GM10248 (cell line): ENCODE measurements around the gene RFC4.
"Not testable (repeated sequence)": the region's sequence is repeated elsewhere in the genome, so short reads cannot be mapped to it uniquely, and the experiment has no call there.

Experiments used
- CTCF ChIA-PET: fragments of 300-600 bp; sonication (Branson Sonifier 250); formaldehyde crosslinking; extraction: SDS; loops from one replicate; lab custom pipeline; 2021; ENCODE audit warnings: antibody characterized with exemption; lab: Yijun Ruan, JAX
- POLR2A ChIA-PET: fragments of 350-650 bp; sonication (Branson Sonifier 250); formaldehyde crosslinking; extraction: SDS; loops from one replicate; lab custom pipeline; 2020; ENCODE audit warnings: antibody characterized with exemption; lab: Yijun Ruan, JAX
- DNase-seq: peaks from one replicate; pipeline ENCODE4 v3.0.0; 2012; ENCODE audit errors: extremely low spot score
- TF ChIP-seq, protein P1 (sequence below): IDR thresholded peaks from 2 replicates; pipeline ENCODE4 v1.5.1; 2012; ENCODE audit warnings: mild to moderate bottlenecking, low read depth; ENCODE audit errors: extremely low read depth, missing control alignments, control extremely low read depth

Gene RFC4

DNA sequence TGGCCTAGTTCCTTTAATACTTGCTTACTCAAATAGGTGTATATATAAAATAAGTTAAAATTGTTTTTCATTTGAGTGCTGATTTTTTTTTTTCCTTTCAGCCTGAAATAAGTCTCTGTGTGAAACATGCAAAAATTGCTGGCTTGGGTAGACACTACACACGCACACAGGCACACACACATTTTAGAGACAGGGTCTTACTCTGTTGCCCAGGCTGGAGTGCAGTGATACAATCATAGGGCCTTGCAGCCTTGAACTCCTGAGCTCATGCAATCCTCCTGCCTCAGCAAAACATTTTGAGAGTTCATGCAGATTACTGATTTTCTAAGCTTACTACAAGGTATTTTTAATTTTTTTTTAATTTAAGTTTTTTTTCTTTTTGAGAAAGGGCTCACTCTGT is 12.7 kb upstream of the RFC4 start:
- CTCF ChIA-PET: interaction anchor here (1.4 to 11.1 kb wide), 2 partner anchors 31 to 205 kb away, joined by 3 to 202 read pairs; partner anchors contain the start of gene AHSG
- no peak for DNase-seq
- POLR2A ChIA-PET: no interaction called here
- TF ChIP-seq, protein P1, sequence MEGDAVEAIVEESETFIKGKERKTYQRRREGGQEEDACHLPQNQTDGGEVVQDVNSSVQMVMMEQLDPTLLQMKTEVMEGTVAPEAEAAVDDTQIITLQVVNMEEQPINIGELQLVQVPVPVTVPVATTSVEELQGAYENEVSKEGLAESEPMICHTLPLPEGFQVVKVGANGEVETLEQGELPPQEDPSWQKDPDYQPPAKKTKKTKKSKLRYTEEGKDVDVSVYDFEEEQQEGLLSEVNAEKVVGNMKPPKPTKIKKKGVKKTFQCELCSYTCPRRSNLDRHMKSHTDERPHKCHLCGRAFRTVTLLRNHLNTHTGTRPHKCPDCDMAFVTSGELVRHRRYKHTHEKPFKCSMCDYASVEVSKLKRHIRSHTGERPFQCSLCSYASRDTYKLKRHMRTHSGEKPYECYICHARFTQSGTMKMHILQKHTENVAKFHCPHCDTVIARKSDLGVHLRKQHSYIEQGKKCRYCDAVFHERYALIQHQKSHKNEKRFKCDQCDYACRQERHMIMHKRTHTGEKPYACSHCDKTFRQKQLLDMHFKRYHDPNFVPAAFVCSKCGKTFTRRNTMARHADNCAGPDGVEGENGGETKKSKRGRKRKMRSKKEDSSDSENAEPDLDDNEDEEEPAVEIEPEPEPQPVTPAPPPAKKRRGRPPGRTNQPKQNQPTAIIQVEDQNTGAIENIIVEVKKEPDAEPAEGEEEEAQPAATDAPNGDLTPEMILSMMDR: no peak

DNA sequence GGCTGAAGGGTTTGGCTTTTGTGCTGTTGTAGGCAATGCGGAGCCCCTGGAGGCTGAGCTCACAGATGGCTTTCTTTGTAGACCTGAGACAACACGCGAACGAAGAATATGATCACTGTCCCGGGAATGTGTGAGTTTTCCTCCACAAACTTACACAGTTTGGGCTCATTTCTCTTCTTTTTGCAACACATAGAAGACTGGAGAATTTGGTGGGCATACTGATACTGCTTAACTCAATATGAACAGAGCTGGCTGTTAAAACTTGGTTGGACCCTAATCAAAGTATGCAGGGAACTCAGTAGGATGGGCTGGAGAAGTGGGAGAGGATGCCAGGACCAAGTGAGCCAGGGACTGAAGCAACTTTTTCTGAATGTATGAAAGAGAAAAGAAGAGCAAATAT is 12.2 kb upstream of the RFC4 start:
- TF ChIP-seq, protein P1: no peak
- ChIA-PET CTCF (interaction anchor here (0.8 to 11.1 kb wide), 3 partner anchors 9 to 204 kb away, joined by 3 to 202 read pairs (median 3); partner anchors contain the start of gene AHSG), POLR2A (no interaction called here)
- DNase-seq: no peak

DNA sequence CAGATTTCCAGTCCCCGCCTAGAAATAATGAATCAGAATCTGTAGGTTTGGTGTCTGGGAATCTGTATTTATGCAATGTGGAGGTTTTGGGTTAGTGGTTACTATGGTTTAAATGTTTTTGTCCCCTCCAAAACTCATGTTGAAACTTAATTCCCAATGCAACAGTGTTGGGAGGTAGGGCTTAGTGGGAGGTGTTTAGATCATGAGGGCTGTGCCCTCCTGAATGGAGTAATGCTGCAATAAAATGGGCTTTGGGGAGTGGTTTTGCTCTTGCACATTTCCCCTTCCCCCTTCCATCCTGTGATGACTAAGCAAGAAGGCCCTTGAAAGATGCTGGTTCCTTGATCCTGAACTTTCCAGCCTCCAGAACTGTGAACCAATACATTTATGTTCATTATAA is 9.2 kb upstream of the RFC4 start:
- TF ChIP-seq, protein P1: no peak
- DNase-seq: no peak
- ChIA-PET POLR2A (no interaction called here), CTCF (no interaction called here)

DNA sequence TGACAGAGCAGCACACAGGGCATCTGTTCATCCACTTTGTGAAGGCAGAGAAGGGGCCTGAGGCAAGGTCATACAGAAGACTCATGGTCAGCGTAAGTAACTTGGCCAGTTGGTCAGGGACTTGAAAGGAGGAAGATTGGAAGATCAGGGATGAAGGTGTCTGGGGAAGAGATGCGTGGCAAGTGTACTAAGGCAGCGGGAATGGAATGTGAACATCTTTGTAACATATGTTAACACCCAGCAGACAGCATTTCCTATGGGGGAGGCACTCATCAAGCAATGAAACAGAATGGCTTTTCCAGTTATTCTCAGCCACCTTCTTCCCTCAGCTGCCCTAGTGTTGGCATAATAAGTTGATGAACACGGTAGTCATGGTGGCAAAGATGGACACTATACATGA is 7.8 kb upstream of the RFC4 start:
- ChIA-PET CTCF (interaction anchor here (1.1 kb wide), 1 partner anchor 199 kb away, joined by 3 read pairs; no protein-coding TSS in a partner anchor), POLR2A (no interaction called here)
- TF ChIP-seq, protein P1: no peak
- no peak for DNase-seq

DNA sequence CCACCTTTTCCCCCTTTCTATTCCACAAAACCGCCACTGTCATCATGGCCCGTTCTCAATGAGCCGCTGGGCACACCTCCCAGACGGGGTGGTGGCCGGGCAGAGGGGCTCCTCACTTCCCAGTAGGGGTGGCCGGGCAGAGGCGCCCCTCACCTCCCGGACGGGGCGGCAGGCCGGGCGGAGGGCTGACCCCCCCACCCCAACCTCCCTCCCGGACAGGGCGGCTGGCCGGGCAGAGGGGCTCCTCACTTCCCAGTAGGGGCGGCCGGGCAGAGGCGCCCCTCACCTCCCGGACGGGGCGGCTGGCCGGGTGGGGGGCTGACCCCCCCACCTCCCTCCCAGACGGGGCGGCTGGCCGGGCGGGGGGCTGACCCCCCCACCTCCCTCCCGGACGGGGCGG is 5.0 kb upstream of the RFC4 start:
- CTCF ChIA-PET, DNase-seq, POLR2A ChIA-PET: not testable (repeated sequence)

DNA sequence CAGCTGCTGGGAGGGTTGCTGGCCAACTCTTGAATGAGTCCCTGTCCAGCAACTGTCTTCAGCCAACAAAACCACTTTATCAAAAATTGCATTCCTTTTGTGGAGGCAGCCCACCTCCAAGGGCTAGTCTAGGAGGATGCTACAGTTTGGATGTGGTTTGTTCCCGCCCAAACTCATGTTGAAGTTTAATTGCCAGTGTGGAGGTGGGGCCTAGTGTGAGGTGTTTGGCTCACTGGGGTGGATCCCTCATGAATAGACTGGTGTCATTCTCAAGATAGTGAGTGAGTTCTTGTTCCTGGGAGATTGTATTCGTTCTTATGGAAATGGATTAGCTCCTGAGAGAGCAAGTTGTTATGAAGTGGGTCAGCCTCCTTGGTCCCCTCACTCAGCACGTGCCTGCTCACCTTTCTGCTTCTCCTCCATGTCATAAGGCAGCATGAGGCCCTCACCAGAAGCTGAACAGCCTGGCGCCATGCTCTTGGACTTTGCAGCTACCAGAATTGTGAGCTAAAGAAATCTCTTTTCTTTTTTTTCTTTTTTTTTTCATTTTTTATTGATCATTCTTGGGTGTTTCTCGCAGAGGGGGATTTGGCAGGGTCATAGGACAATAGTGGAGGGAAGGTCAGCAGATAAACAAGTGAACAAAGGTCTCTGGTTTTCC is 4.2 kb upstream of the RFC4 start:
- TF ChIP-seq, protein P1: no peak
- no peak for DNase-seq
- ChIA-PET POLR2A (no interaction called here), CTCF (interaction anchor here (1.0 to 1.7 kb wide), 3 partner anchors 11 to 193 kb away, joined by 3 read pairs; no protein-coding TSS in a partner anchor)

- TF ChIP-seq, protein P1: no peak
- ChIA-PET CTCF (interaction anchor here (0.9 to 1.7 kb wide), 2 partner anchors 14 to 193 kb away, joined by 3 to 5 read pairs; no protein-coding TSS in a partner anchor), POLR2A (interaction anchor here (1.9 kb wide), 1 partner anchor 23 kb away, joined by 10 read pairs; the partner anchor contains the start of gene EIF4A2)
- DNase-seq: no peak
Observed at GRCh38 chr3:186807231-186807630, 949 bp upstream of the RFC4 start.

- DNase-seq, CTCF ChIA-PET: not testable (repeated sequence)
- POLR2A ChIA-PET: interaction anchor here (1.3 kb wide), 1 partner anchor 12 kb away, joined by 5 read pairs; no protein-coding TSS in a partner anchor
Observed at GRCh38 chr3:186803447-186803846, 2.8 kb downstream of the RFC4 start.
